GM19099 (cell line): ENCODE data around the gene DOCK6.

ENCODE experiments used
- POLR2A ChIP-seq: IDR thresholded peaks from 3 replicates; pipeline ENCODE4 v1.6.1; 2011; ENCODE audit warnings: low read depth; ENCODE audit not compliant: insufficient read length; ENCODE audit errors: extremely low read depth

Gene DOCK6

GRCh38 chr19:11192957-11193939 is 69.1 kb downstream of the DOCK6 start:
- no peak for TF ChIP-seq POLR2A

GRCh38 chr19:11191934-11192333 is 70.4 kb downstream of the DOCK6 start:
- TF ChIP-seq POLR2A = no peak

DNA sequence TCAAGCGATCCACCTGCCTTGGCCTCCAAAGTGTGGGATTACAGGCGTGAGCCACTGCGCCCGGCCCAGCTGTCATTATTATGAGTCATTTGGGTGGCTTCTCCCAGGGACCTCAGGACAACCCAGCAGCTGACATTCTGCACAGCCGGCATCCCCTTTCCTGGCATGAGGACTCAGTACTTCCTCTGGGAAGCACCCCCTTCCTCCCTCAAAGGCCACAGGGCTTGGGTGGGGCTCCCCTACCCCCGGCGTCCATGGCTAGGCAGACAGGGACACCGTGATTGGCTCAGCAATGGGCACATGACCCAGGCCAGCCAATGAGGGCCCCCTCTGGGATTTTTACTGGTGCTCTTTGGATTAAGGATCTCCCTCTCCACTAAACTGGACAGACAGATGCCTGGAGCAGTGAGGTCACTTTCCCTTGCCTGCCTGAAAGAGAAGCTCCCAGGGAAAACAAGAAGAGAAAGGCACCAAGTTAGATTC is 71.0 kb downstream of the DOCK6 start:
- TF ChIP-seq POLR2A = no peak

DNA sequence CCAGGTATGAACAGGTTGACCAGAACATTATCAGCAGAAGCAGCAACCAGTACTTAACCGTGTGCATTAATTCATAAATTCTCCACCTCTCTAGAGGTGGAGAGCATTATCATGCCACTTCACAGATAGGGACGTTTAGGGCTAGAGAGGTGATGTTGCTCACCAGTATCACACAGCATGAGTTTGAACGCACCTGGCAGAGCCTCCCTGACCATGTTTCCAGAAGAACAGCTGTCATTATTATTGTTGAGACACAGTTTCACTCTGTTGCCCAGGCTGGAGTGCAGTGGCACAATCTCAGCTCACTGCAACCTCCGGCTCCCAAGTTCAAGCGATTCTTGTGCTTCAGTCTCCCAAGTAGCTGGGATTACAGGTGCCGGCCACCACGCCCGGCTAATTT is 71.8 kb downstream of the DOCK6 start:
- no peak for TF ChIP-seq POLR2A

GRCh38 chr19:11187441-11187840 is 74.9 kb downstream of the DOCK6 start:
- TF ChIP-seq POLR2A = no peak

- no peak for TF ChIP-seq POLR2A
Measured at GRCh38 chr19:11182994-11183393, 79.3 kb downstream of the DOCK6 start.

DNA sequence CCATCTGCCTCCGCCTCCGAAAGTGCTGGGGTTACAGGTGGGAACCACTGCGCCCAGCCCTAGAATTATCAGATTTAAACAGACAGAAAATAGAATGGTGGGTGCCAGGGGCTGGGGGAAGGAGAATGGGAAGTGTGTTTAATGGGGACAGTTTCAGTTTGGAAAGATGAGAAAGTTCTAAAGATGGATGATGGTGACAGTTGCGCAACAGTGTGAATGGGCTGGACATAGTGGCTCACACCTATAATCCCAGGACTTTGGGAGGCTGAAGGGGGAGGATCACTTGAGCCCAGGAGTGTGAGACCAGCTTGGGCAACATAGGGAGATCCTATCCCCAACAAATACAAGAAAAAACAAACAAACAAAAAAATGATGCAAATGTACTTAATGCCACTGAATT is 80.8 kb downstream of the DOCK6 start:
- no peak for TF ChIP-seq POLR2A

GRCh38 chr19:11180346-11180745 is 82.0 kb downstream of the DOCK6 start:
- TF ChIP-seq POLR2A = no peak

DNA sequence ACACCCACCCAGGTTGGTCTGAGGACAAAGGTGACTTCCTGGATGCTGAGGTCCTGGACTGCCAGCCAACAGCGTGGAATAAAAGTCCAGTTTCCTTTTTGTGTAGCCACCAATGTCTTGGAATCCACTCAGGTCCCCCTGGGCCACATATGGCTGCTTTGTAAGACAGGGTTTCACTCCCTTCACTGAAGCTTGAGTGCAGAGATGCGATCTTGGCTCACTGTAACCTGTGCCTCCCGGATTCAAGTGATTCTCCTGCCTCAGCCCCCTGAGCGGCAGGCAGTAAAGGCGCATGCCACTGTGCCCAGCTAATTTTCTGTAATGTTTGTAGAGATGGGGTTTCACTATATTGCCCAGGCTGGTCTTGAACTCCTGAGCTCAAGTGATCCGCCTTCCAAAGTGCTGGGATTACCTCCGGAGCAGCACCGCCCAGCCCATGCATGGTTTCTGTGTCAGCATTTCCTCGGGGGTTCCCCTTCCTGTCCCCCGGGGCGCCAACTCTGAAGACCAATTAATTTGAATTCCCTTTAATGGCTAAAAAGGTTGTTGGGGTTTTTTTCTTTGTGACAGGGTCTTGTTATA is 82.5 kb downstream of the DOCK6 start:
- TF ChIP-seq POLR2A = peak; percentile 44

- TF ChIP-seq POLR2A = no peak
Measured at GRCh38 chr19:11177592-11177991, 84.7 kb downstream of the DOCK6 start.

GRCh38 chr19:11176466-11177193 is 85.7 kb downstream of the DOCK6 start:
- TF ChIP-seq POLR2A = no peak

DNA sequence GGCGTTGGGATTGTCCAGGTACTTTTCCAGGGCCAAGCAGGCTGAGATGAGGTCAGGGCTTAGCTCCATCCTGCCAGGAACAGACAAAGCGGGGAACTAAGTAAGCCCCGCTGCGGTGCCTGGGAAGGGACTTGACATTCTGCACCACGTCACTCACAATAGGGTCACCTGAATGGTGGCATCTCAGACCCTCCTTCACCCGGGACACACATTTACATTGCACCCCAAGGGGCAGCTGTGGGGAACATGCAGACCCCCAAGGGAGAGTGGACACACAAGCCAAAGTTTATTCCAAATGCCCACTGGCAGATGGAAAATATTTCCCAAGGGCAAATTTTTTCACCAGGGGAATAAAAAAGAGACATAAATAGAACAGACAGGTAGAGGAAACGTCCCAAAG is 86.4 kb downstream of the DOCK6 start:
- no peak for TF ChIP-seq POLR2A

GRCh38 chr19:11174336-11174735 is 88.0 kb downstream of the DOCK6 start:
- no peak for TF ChIP-seq POLR2A

DNA sequence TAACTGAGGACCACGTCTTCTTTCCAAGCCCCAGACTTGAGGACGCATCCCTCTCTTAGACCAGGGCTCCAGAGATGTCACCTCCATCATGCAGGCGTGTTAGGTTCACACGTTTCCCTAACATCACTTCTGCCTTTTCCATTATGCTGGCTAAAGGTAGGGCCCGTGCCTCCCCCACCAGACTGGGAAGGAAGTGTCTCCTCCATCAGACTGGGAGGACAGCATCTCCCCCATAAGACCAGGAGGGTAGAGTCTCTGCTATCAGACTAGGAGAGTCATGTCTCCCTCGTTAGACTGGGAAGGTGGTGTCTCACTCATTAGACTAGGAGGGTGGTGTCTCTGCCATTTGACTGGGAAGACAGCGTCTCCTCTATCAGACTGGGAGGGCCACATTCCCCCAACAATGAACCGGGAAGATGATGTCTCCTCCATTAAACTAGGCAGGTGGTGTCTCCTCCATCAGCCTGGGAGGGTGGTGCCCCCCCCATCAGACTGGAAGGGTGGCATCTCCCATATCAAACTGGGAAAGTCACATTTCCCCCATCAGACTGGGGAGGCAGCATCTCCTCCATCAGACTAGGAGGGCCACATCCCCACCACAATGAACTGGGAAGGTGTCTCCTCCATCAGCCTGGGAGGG is 88.7 kb downstream of the DOCK6 start:
- no peak for TF ChIP-seq POLR2A

DNA sequence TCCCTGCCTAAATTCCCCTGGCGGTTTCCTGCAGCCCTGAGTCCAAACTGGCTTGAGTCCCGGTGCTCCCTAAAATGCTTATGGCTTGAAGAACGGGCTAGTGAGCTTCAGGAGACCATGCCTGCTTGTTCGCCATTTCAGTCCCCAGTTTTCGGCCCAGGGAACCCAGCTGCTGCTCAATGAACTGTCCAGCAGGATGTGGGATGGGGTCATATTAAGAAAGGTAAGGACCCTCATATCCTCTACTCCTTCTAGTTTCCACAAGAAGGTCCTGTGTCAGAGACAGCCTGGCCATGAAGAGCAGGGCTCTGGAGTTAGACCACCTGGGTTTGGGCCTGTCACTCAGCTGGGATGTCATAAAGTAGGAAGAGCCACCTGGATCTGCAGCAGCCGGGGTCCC is 89.7 kb downstream of the DOCK6 start:
- TF ChIP-seq POLR2A = no peak

DNA sequence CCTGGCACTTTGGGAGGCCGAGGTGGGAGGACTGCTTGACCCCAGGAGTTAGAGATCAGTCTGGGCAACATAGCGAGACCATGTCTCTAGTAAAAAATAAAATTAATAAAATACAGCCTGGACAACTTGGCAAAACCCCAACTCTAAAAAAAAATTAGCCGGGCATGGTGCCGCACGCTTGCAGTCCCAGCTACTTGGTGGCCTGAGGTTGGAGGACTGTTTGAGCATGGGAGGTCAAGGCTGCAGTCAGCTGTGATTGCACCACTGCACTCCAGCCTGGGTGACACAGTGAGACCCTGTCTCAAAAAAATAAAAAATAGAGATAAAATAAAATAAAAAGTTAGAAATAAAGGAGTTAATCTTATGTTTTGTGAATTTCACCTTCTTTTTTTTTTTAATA is 91.2 kb downstream of the DOCK6 start:
- TF ChIP-seq POLR2A = no peak
